ENCODE measurements around the gene CXorf49B.
"Not testable (repeated sequence)": the region's sequence is repeated elsewhere in the genome, so short reads cannot be mapped to it uniquely, and the experiment has no call there.

DNA sequence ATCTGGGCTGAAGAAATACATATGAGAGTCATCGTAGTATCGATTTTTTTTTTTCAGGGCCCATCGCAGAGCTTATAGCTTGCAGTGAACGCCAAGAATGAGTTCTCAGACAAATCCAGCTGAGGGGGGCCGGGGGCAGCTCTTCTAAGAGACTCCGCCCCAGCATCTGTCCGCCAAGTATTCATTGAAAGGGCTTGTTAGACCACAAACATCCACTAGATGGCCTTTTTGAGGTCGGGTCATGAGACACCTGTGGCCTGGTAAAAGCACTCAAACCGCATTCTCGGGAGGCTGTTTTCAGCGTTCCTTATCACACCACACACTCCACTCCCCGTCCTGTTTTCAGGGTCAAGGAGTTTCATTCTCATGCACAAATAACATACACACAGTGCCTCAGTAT lies 15.2 kb downstream of the CXorf49B start:
- not testable (repeated sequence) for TF ChIP-seq CTCF, POLR2A (IDR thresholded peaks at IDR 0.05)

Measured in right lobe of liver (tissue), 4 donors.